HCT116 (cell line): ENCODE measurements around the gene UTP18. TPM values are rescaled to one million over a fixed set of nuclear protein-coding genes. Genes with fewer than 3 reads are reported as not detected.

Source experiments
- ATAC-seq: fragments of 200-7000 bp; cut with Tn5 transposase; 2 replicates; pipeline ENCODE4 v1.9.1; 2020; ENCODE audit warnings: mild to moderate bottlenecking, moderate library complexity
- BruUV-seq: library from RNA; stranded (reverse); fragments of 400-500 nt; replicated peaks from 2 replicates; lab custom pipeline; 2021; lab: Mats Ljungman, UMichigan
- CTCF ChIA-PET: fragments of 300-600 bp; sonication (Branson Sonifier 250); formaldehyde crosslinking; loops from one replicate; lab custom pipeline; 2021; ENCODE audit warnings: antibody characterized with exemption; lab: Charles Lee
- POLR2A ChIA-PET: fragments of 300-600, 350-600 bp; sonication (Branson Sonifier 250); formaldehyde crosslinking; loops from one replicate; lab custom pipeline; 2021; ENCODE audit warnings: antibody characterized with exemption; lab: Charles Lee
- RAD21 ChIA-PET, 2 experiments: fragments of 300-600 bp; sonication (Branson Sonifier 250); formaldehyde crosslinking; loops; one replicate each; lab custom pipeline; 2023; ENCODE audit warnings: low total read pairs in 2 of 2; ENCODE audit not compliant: uncharacterized antibody in 2 of 2, unreplicated experiment in 2 of 2, low non-redundant PET in 1 of 2; lab: Charles Lee
- DNase-seq: peaks from one replicate; pipeline ENCODE4 v3.0.0-alpha.2; 2010; ENCODE audit warnings: low read depth, low spot score
- H2AFZ ChIP-seq: fragments of 200-600 bp; shearing (Covaris generic), sonication (generic); 2 replicates; pipeline ENCODE4 v1.6.1; 2017; ENCODE audit warnings: low read depth, mixed run types, mixed read lengths, antibody characterized with exemption, low read length; ENCODE audit not compliant: poor library complexity, severe bottlenecking
- H3K27ac ChIP-seq: 2 replicates; pipeline ENCODE4 v1.5.1; 2012; ENCODE audit warnings: low read depth, low read length
- H3K27me3 ChIP-seq: fragments of 200-600 bp; sonication (generic); 2 replicates; pipeline ENCODE4 v1.6.1; 2016; ENCODE audit warnings: mixed run types, low read length, mixed read lengths; ENCODE audit not compliant: insufficient read depth
- H3K36me3 ChIP-seq, 2 experiments: fragments of 200-500 bp in 1 of 2; fragments of 200-600 bp in 1 of 2; sonication (Bioruptor generic) in 1 of 2; sonication (generic) in 1 of 2; 2 replicates each; pipeline versions ENCODE4 v1.5.1 to v1.6.1; 2014 to 2016; ENCODE audit warnings: low read length in 2 of 2, inconsistent platforms in 1 of 2, mixed read lengths in 1 of 2, mixed run types in 1 of 2; ENCODE audit not compliant: insufficient read depth in 2 of 2, control insufficient read depth in 1 of 2
- H3K4me1 ChIP-seq, 2 experiments: fragments of 200-600 bp in 1 of 2; sonication (generic) in 1 of 2; 2 replicates each; pipeline versions ENCODE4 v1.5.1 to v1.6.1; 2012 to 2017; ENCODE audit warnings: low read length in 2 of 2, inconsistent platforms in 1 of 2, mild to moderate bottlenecking in 1 of 2, mixed read lengths in 1 of 2, mixed run types in 1 of 2, moderate library complexity in 1 of 2; ENCODE audit not compliant: insufficient read depth in 2 of 2, control insufficient read depth in 1 of 2
- H3K4me2 ChIP-seq: fragments of 200-600 bp; sonication (generic); 2 replicates; pipeline ENCODE4 v1.6.1; 2017; ENCODE audit warnings: mixed run types, low read length, mixed read lengths
- H3K4me3 ChIP-seq, 2 experiments: fragments of 200-600 bp in 1 of 2; sonication (generic) in 1 of 2; replicated peaks in 1 of 2; 2 replicates each; pipeline ENCODE4 v1.5.1; 2011 to 2016; ENCODE audit warnings: low read length in 2 of 2, control low read depth in 1 of 2, low read depth in 1 of 2, mild to moderate bottlenecking in 1 of 2, mixed read lengths in 1 of 2, mixed run types in 1 of 2
- H3K79me2 ChIP-seq: fragments of 200-600 bp; sonication (generic); 2 replicates; pipeline ENCODE4 v1.6.1; 2017; ENCODE audit warnings: mild to moderate bottlenecking, mixed run types, low read length, moderate library complexity, mixed read lengths; ENCODE audit not compliant: insufficient read depth
- H3K9ac ChIP-seq: fragments of 200-600 bp; sonication (generic); 2 replicates; pipeline ENCODE4 v1.6.1; 2016; ENCODE audit warnings: low read length, mixed read lengths
- H3K9me2 ChIP-seq: fragments of 200-600 bp; sonication (generic), shearing (Covaris generic); 2 replicates; pipeline ENCODE4 v1.6.1; 2017; ENCODE audit warnings: mixed run types, mild to moderate bottlenecking, moderate library complexity; ENCODE audit not compliant: insufficient read depth
- H3K9me3 ChIP-seq, 2 experiments: fragments of 200-500 bp in 1 of 2; fragments of 200-600 bp in 1 of 2; sonication (Bioruptor generic) in 1 of 2; sonication (generic) in 1 of 2; 2 replicates each; pipeline ENCODE4 v1.6.1; 2014 to 2017; ENCODE audit warnings: low read length in 2 of 2, mixed read lengths in 2 of 2, inconsistent platforms in 1 of 2, low read depth in 1 of 2, mild to moderate bottlenecking in 1 of 2, mixed run types in 1 of 2, moderate library complexity in 1 of 2; ENCODE audit not compliant: control insufficient read depth in 1 of 2, insufficient read depth in 1 of 2
- H4K20me1 ChIP-seq: fragments of 200-600 bp; sonication (generic), shearing (Covaris generic); 2 replicates; pipeline ENCODE4 v1.6.1; 2017; ENCODE audit warnings: mixed run types, mild to moderate bottlenecking, moderate library complexity; ENCODE audit not compliant: insufficient read depth
- CTCF ChIP-seq, 3 experiments: fragments of 200-600 bp in 1 of 3; sonication (generic) in 1 of 3; IDR thresholded peaks in 2 of 3; conservative IDR thresholded peaks in 1 of 3; 2 replicates each; pipeline ENCODE4 v1.5.1; 2012 to 2017; ENCODE audit warnings: low read depth in 2 of 3, low read length in 2 of 3, antibody characterized with exemption in 1 of 3, borderline replicate concordance in 1 of 3, control low read depth in 1 of 3, mild to moderate bottlenecking in 1 of 3, mixed read lengths in 1 of 3, mixed run types in 1 of 3, moderate library complexity in 1 of 3; ENCODE audit not compliant: insufficient read depth in 1 of 3
- EGR1 ChIP-seq: IDR thresholded peaks from 2 replicates; pipeline ENCODE4 v1.6.1; 2012; ENCODE audit warnings: low read depth
- ELF1 ChIP-seq: IDR thresholded peaks from 2 replicates; pipeline ENCODE4 v1.6.1; 2012; ENCODE audit warnings: low read depth, borderline replicate concordance
- EZH2 ChIP-seq: fragments of 200-600 bp; sonication (generic); IDR thresholded peaks from 2 replicates; pipeline ENCODE4 v1.6.1; 2017; ENCODE audit warnings: antibody characterized with exemption, mixed run types
- FOSL1 ChIP-seq: IDR thresholded peaks from 2 replicates; pipeline ENCODE4 v1.6.1; 2012; ENCODE audit warnings: low read depth
- MAX ChIP-seq: IDR thresholded peaks from 2 replicates; pipeline ENCODE4 v1.6.1; 2012
- POLR2A ChIP-seq: IDR thresholded peaks from 2 replicates; pipeline ENCODE4 v1.7.0; 2011; ENCODE audit warnings: borderline replicate concordance; ENCODE audit not compliant: insufficient read depth, insufficient read length; ENCODE audit errors: extremely low read depth
- POLR2AphosphoS5 ChIP-seq: IDR thresholded peaks from 2 replicates; pipeline ENCODE4 v1.6.1; 2011; ENCODE audit warnings: mild to moderate bottlenecking, low read depth, low read length, moderate library complexity
- REST ChIP-seq: IDR thresholded peaks from 2 replicates; pipeline ENCODE4 v1.6.1; 2012; ENCODE audit warnings: low read depth
- SP1 ChIP-seq: IDR thresholded peaks from 2 replicates; pipeline ENCODE4 v1.6.1; 2012; ENCODE audit warnings: low read depth
- ZFX ChIP-seq: fragments of 450-650 bp; IDR thresholded peaks from 2 replicates; pipeline ENCODE4 v1.6.1; 2017
- intact Hi-C: fragments of 100-400 bp; cut with micrococcal nuclease; formaldehyde crosslinking; loops from 2 replicates; pipeline ENCODE4 v1.10.0; 2022
- total RNA-seq: library from RNA; stranded (reverse); gene quantifications from one replicate; pipeline ENCODE4 v1.2.1, GENCODE V29; 2021; ENCODE audit not compliant: unreplicated experiment

Gene UTP18
- total RNA-seq, 1 experiment from 2014 or later: 92.6 TPM

- Histone ChIP-seq H2AFZ (no peak overlapping the region), H3K36me3 (no peaks in the 10 kb centered on the region; a peak in 1 of 4 replicates), H4K20me1 (no peaks in the 10 kb centered on the region), H3K9me2 (no peaks in the 10 kb centered on the region), H3K4me1 (peaks cover 2 to 3% of the 10 kb centered on the region in 2 experiments; a peak in 1 of 4 replicates), H3K9ac (no peak overlapping the region), H3K4me3 (no peak overlapping the region), H3K27ac (no peak overlapping the region), H3K9me3 (no peaks in the 10 kb centered on the region), H3K4me2 (no peak overlapping the region), H3K27me3 (no peaks in the 10 kb centered on the region), H3K79me2 (peaks cover 83% of the 10 kb centered on the region)
- DNase-seq: no peak
- intact Hi-C loops: no loop called here
- POLR2A ChIA-PET: no interaction called here
- no TSS peak for BruUV-seq
- TF ChIP-seq CTCF (IDR thresholded peaks at IDR 0.05 in 2 of 3, conservative IDR thresholded peaks at IDR 0.05 in 1 of 3; ENCODE audit: borderline replicate concordance in 1 of 3, insufficient read depth in 1 of 3, low read depth in 2 of 3, low read length in 2 of 3) (no peak), POLR2AphosphoS5 (no peak), ELF1 (no peak), EGR1 (no peak), EZH2 (no peak), REST (no peak), FOSL1 (no peak), POLR2A (no peak), ZFX (no peak), SP1 (no peak), MAX (no peak)
- CTCF ChIA-PET: no interaction called here
- RAD21 ChIA-PET: no interaction called here
- no peak for ATAC-seq
Observed at GRCh38 chr17:51240275-51240674, 20.1 kb upstream of the UTP18 start.
